Measurements from ENCODE around the gene STRN. TPM values are rescaled to one million over a fixed set of nuclear protein-coding genes. Genes with fewer than 3 reads are reported as not detected.
A peak's percentile ranks its signal among the peaks of the same experiment; 100 is the strongest.

The STRN gene
- total and polyA plus RNA-seq, 4 donors = 3.7 to 35.9 (median 15.7) TPM

GRCh38 chr2:36973320-36973719 lies 7.0 kb upstream of the STRN start:
- TF ChIP-seq CTCF (IDR thresholded peaks at IDR 0.05; ENCODE audit: control extremely low read depth, extremely low read depth) = no peak
- H3K4me3 ChIP-seq = no peak overlapping the region
- ATAC-seq (ENCODE audit: insufficient read depth, low FRiP score) (no peak), DNase-seq (peak in 1 of 3 donors; percentile 16)
- no peak overlapping the region for H3K9ac ChIP-seq (ENCODE audit: insufficient read depth in 1 of 2, low read length in 2 of 2)
- WGBS, 2 donors = 59 to 63% methylated on average over 2 of the region's 2 CpGs
- no peak overlapping the region for H3K27ac ChIP-seq (ENCODE audit: low read depth in 1 of 2, low read length in 1 of 2)
- H3K27me3 ChIP-seq (ENCODE audit: control insufficient read depth in 3 of 3, insufficient read depth in 3 of 3, low read length in 2 of 3) = no peaks in the 10 kb centered on the region
- peaks cover 0 to 2% (median 0%) of the 10 kb centered on the region in 5 donors for H3K4me1 ChIP-seq (ENCODE audit: control insufficient read depth in 5 of 5, insufficient read depth in 5 of 5, low read length in 5 of 5)
- no peaks in the 10 kb centered on the region for H3K36me3 ChIP-seq (ENCODE audit: control insufficient read depth in 4 of 4, insufficient read depth in 4 of 4, low read length in 4 of 4)
- no peaks in the 10 kb centered on the region for H3K9me3 ChIP-seq (ENCODE audit: control insufficient read depth in 4 of 4, insufficient read depth in 3 of 4, low read length in 3 of 4)

GRCh38 chr2:36971990-36972389 lies 5.7 kb upstream of the STRN start:
- peaks cover 0 to 7% (median 6%) of the 10 kb centered on the region in 5 donors for H3K4me1 ChIP-seq (ENCODE audit: control insufficient read depth in 5 of 5, insufficient read depth in 5 of 5, low read length in 5 of 5)
- no peaks in the 10 kb centered on the region for H3K36me3 ChIP-seq (ENCODE audit: control insufficient read depth in 4 of 4, insufficient read depth in 4 of 4, low read length in 4 of 4)
- no peak overlapping the region for H3K9ac ChIP-seq (ENCODE audit: insufficient read depth in 1 of 2, low read length in 2 of 2)
- H3K9me3 ChIP-seq (ENCODE audit: control insufficient read depth in 4 of 4, insufficient read depth in 3 of 4, low read length in 3 of 4) = no peaks in the 10 kb centered on the region
- DNase-seq = no peak
- H3K4me3 ChIP-seq = no peak overlapping the region
- TF ChIP-seq CTCF (IDR thresholded peaks at IDR 0.05; ENCODE audit: control extremely low read depth, extremely low read depth) = no peak
- ATAC-seq (ENCODE audit: insufficient read depth, low FRiP score) = no peak
- H3K27me3 ChIP-seq (ENCODE audit: control insufficient read depth in 3 of 3, insufficient read depth in 3 of 3, low read length in 2 of 3) = no peaks in the 10 kb centered on the region
- H3K27ac ChIP-seq (ENCODE audit: low read depth in 1 of 2, low read length in 1 of 2) = no peak overlapping the region

GRCh38 chr2:36967236-36967876 lies 1.0 kb upstream of the STRN start:
- ATAC-seq (ENCODE audit: insufficient read depth, low FRiP score) (no peak), DNase-seq (peak in 1 of 3 donors; percentile 19)
- no peak for TF ChIP-seq CTCF (IDR thresholded peaks at IDR 0.05; ENCODE audit: control extremely low read depth, extremely low read depth)
- peak overlapping the region; percentile 83 for H3K4me3 ChIP-seq
- peak overlapping the region; percentile 55 to 84 for H3K9ac ChIP-seq (ENCODE audit: insufficient read depth in 1 of 2, low read length in 2 of 2)
- no peaks in the 10 kb centered on the region for H3K27me3 ChIP-seq (ENCODE audit: control insufficient read depth in 3 of 3, insufficient read depth in 3 of 3, low read length in 2 of 3)
- no peaks in the 10 kb centered on the region for H3K36me3 ChIP-seq (ENCODE audit: control insufficient read depth in 4 of 4, insufficient read depth in 4 of 4, low read length in 4 of 4)
- 14 to 15% methylated on average over 15 of the region's 15 CpGs for WGBS, 2 donors
- H3K27ac ChIP-seq (ENCODE audit: low read depth in 1 of 2, low read length in 1 of 2) = peak overlapping the region; percentile 86 to 99
- peaks cover 0 to 20% (median 9%) of the 10 kb centered on the region in 5 donors for H3K4me1 ChIP-seq (ENCODE audit: control insufficient read depth in 5 of 5, insufficient read depth in 5 of 5, low read length in 5 of 5)
- no peaks in the 10 kb centered on the region for H3K9me3 ChIP-seq (ENCODE audit: control insufficient read depth in 4 of 4, insufficient read depth in 3 of 4, low read length in 3 of 4)

Data from lung (tissue), 12 donors.